WTC11 (cell line): Measurements from ENCODE around the gene RSRC1. TPM values are rescaled to one million over a fixed set of nuclear protein-coding genes. Genes with fewer than 3 reads are reported as not detected.

ENCODE experiments used
- ATAC-seq: fragments of 200-7000 bp; cut with Tn5 transposase; 2 replicates; pipeline ENCODE4 v1.10.0; 2021; ENCODE audit warnings: mild to moderate bottlenecking, moderate library complexity
- CTCF ChIA-PET: fragments of 300-600 bp; sonication (Branson Sonifier 250); formaldehyde crosslinking; loops from one replicate; lab custom pipeline; 2021; ENCODE audit warnings: antibody characterized with exemption; lab: Charles Lee
- POLR2A ChIA-PET: fragments of 350-600 bp; sonication (Branson Sonifier 250); formaldehyde crosslinking; loops from one replicate; lab custom pipeline; 2021; ENCODE audit warnings: antibody characterized with exemption; lab: Charles Lee
- DNase-seq: peaks from one replicate; pipeline ENCODE4 v3.0.0; 2021; ENCODE audit warnings: low spot score
- H3K27ac Mint-ChIP-seq: 2 replicates; pipeline ENCODE4 v1.8.0; 2021; ENCODE audit warnings: mixed read lengths
- H3K27me3 Mint-ChIP-seq: 2 replicates; pipeline ENCODE4 v1.8.0; 2021; ENCODE audit warnings: low read depth, mild to moderate bottlenecking, moderate library complexity, mixed read lengths
- H3K36me3 Mint-ChIP-seq: 2 replicates; pipeline ENCODE4 v1.8.0; 2021; ENCODE audit warnings: mixed read lengths
- H3K4me1 Mint-ChIP-seq: 2 replicates; pipeline ENCODE4 v1.8.0; 2022; ENCODE audit warnings: mixed read lengths
- H3K4me3 Mint-ChIP-seq: 2 replicates; pipeline ENCODE4 v1.8.0; 2021; ENCODE audit warnings: mild to moderate bottlenecking, moderate library complexity, mixed read lengths
- H3K9me3 Mint-ChIP-seq: 2 replicates; pipeline ENCODE4 v1.8.0; 2021; ENCODE audit warnings: mixed read lengths
- CBFB ChIP-seq: sonication (generic); formaldehyde crosslinking; IDR thresholded peaks from 2 replicates; pipeline ENCODE4 v1.8.1; 2022; ENCODE audit warnings: mild to moderate bottlenecking, low read depth, missing genetic modification reagents
- CREB1 ChIP-seq: sonication (generic); formaldehyde crosslinking; IDR thresholded peaks from 2 replicates; pipeline ENCODE4 v1.8.0; 2023; ENCODE audit warnings: mild to moderate bottlenecking, missing genetic modification reagents
- E2F5 ChIP-seq: sonication (generic); formaldehyde crosslinking; IDR thresholded peaks from 2 replicates; pipeline ENCODE4 v1.8.1; 2022; ENCODE audit warnings: mild to moderate bottlenecking, moderate library complexity, missing genetic modification reagents
- ESRRA ChIP-seq: sonication (generic); formaldehyde crosslinking; IDR thresholded peaks from 2 replicates; pipeline ENCODE4 v1.8.1; 2022; ENCODE audit warnings: mild to moderate bottlenecking, missing genetic modification reagents, borderline replicate concordance
- GABPB1 ChIP-seq: sonication (generic); formaldehyde crosslinking; IDR thresholded peaks from 2 replicates; pipeline ENCODE4 v1.8.1; 2023; ENCODE audit warnings: mild to moderate bottlenecking, missing genetic modification reagents
- JAZF1 ChIP-seq: fragments of 250-450 bp; sonication (Bioruptor Pico); IDR thresholded peaks from 2 replicates; pipeline ENCODE4 v1.9.0; 2021; ENCODE audit warnings: moderate library complexity, mild to moderate bottlenecking, inconsistent platforms
- JUN ChIP-seq: sonication (generic); formaldehyde crosslinking; IDR thresholded peaks from 2 replicates; pipeline ENCODE4 v1.8.0; 2023; ENCODE audit warnings: mild to moderate bottlenecking, missing genetic modification reagents
- MAX ChIP-seq: sonication (generic); formaldehyde crosslinking; IDR thresholded peaks from 2 replicates; pipeline ENCODE4 v1.8.0; 2022; ENCODE audit warnings: mild to moderate bottlenecking, missing genetic modification reagents
- MLX ChIP-seq: sonication (generic); formaldehyde crosslinking; IDR thresholded peaks from 2 replicates; pipeline ENCODE4 v1.8.1; 2023; ENCODE audit warnings: mild to moderate bottlenecking, missing genetic modification reagents, moderate library complexity
- NFATC4 ChIP-seq: fragments of 250-450 bp; sonication (Bioruptor Pico); IDR thresholded peaks from 2 replicates; pipeline ENCODE4 v1.9.0; 2021; ENCODE audit warnings: mild to moderate bottlenecking
- NFE2L1 ChIP-seq: sonication (generic); formaldehyde crosslinking; IDR thresholded peaks from 2 replicates; pipeline ENCODE4 v1.8.1; 2023; ENCODE audit warnings: missing genetic modification reagents
- NR2C2 ChIP-seq: sonication (generic); formaldehyde crosslinking; IDR thresholded peaks from 2 replicates; pipeline ENCODE4 v1.8.0; 2022; ENCODE audit warnings: mild to moderate bottlenecking, missing genetic modification reagents
- RELA ChIP-seq: sonication (generic); formaldehyde crosslinking; IDR thresholded peaks from 2 replicates; pipeline ENCODE4 v1.8.1; 2022; ENCODE audit warnings: missing genetic modification reagents, mild to moderate bottlenecking, borderline replicate concordance
- SMAD4 ChIP-seq: sonication (generic); formaldehyde crosslinking; IDR thresholded peaks from 2 replicates; pipeline ENCODE4 v1.8.0; 2022; ENCODE audit warnings: mild to moderate bottlenecking, missing genetic modification reagents
- SOX15 ChIP-seq: fragments of 250-450 bp; sonication (Bioruptor Pico); IDR thresholded peaks from 2 replicates; pipeline ENCODE4 v1.9.0; 2021; ENCODE audit warnings: mild to moderate bottlenecking
- TEAD4 ChIP-seq: sonication (generic); formaldehyde crosslinking; IDR thresholded peaks from 2 replicates; pipeline ENCODE4 v1.8.0; 2022; ENCODE audit warnings: mild to moderate bottlenecking, missing genetic modification reagents
- ZBTB21 ChIP-seq: sonication (generic); formaldehyde crosslinking; IDR thresholded peaks from 2 replicates; pipeline ENCODE4 v1.8.1; 2023; ENCODE audit warnings: mild to moderate bottlenecking, missing genetic modification reagents, borderline replicate concordance
- ZNF138 ChIP-seq: sonication (generic); formaldehyde crosslinking; conservative IDR thresholded peaks from 2 replicates; pipeline ENCODE4 v1.8.1; 2022; ENCODE audit warnings: mild to moderate bottlenecking, moderate library complexity, missing genetic modification reagents
- ZNF219 ChIP-seq: sonication (generic); formaldehyde crosslinking; IDR thresholded peaks from 2 replicates; pipeline ENCODE4 v1.8.0; 2023; ENCODE audit warnings: missing genetic modification reagents, mild to moderate bottlenecking, borderline replicate concordance
- ZNF416 ChIP-seq: fragments of 250-450 bp; sonication (Bioruptor Pico); IDR thresholded peaks from 2 replicates; pipeline ENCODE4 v1.9.0; 2021; ENCODE audit warnings: mild to moderate bottlenecking, inconsistent platforms
- ZNF532 ChIP-seq: fragments of 250-450 bp; sonication (Bioruptor Pico); IDR thresholded peaks from 2 replicates; pipeline ENCODE4 v1.9.0; 2021; ENCODE audit warnings: mild to moderate bottlenecking, borderline replicate concordance
- total RNA-seq: library from RNA; stranded (reverse); gene quantifications from 3 replicates; pipeline ENCODE4 v1.2.3, GENCODE V29; 2021
- TF ChIP-seq, protein P1 (sequence below): sonication (generic); formaldehyde crosslinking; IDR thresholded peaks from 2 replicates; pipeline ENCODE4 v1.8.0; 2022; ENCODE audit warnings: missing genetic modification reagents
- TF ChIP-seq, protein P2 (sequence below): sonication (generic); formaldehyde crosslinking; IDR thresholded peaks from 2 replicates; pipeline ENCODE4 v1.8.1; 2023; ENCODE audit warnings: mild to moderate bottlenecking, missing genetic modification reagents

Gene RSRC1
- total RNA-seq, 1 experiment from 2014 or later = 21.3 TPM

DNA sequence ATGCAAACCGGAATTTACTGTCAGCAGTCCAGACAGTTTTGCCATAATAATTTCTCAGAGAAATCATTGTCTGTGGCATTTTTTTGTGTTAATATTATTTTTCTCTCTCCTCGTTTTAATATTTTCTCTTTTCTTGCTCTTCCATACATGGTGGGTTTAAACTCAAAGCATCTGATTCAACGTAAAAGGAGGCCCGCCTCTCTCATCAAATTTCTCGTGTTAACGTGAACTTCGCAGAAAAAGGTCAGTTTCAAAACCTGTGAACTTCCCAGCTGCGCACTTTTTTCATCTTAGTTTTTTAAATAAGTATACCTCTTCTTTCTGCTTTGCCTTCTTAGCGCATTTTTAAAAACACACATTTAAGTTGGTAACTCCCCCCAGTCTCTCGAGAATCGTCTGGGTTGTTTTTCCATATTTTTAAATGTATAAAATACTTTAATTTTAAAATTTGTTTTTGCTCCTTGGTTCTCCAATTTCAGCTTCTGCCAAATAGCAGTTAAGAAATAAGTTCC lies 12.8 kb upstream of the RSRC1 start:
- no peaks in the 10 kb centered on the region for H3K9me3 Mint-ChIP-seq
- H3K36me3 Mint-ChIP-seq = no peaks in the 10 kb centered on the region
- POLR2A ChIA-PET = no interaction called here
- H3K27ac Mint-ChIP-seq = no peak overlapping the region
- H3K4me1 Mint-ChIP-seq = peaks cover 43% of the 10 kb centered on the region
- TF ChIP-seq SMAD4 (CRISPR knock-in tag) (no peak), MAX (no peak), CREB1 (CRISPR knock-in tag) (no peak), NFE2L1 (CRISPR knock-in tag) (no peak), ZNF532 (CRISPR knock-in tag) (no peak), ZNF416 (no peak), NR2C2 (CRISPR knock-in tag) (no peak), TEAD4 (CRISPR knock-in tag) (no peak), JUN (no peak), GABPB1 (CRISPR knock-in tag) (no peak), SOX15 (no peak), JAZF1 (CRISPR knock-in tag) (no peak), CBFB (CRISPR knock-in tag) (no peak), ZNF219 (CRISPR knock-in tag) (no peak), ZNF138 (CRISPR knock-in tag) (no peak)
- TF ChIP-seq, protein P1, sequence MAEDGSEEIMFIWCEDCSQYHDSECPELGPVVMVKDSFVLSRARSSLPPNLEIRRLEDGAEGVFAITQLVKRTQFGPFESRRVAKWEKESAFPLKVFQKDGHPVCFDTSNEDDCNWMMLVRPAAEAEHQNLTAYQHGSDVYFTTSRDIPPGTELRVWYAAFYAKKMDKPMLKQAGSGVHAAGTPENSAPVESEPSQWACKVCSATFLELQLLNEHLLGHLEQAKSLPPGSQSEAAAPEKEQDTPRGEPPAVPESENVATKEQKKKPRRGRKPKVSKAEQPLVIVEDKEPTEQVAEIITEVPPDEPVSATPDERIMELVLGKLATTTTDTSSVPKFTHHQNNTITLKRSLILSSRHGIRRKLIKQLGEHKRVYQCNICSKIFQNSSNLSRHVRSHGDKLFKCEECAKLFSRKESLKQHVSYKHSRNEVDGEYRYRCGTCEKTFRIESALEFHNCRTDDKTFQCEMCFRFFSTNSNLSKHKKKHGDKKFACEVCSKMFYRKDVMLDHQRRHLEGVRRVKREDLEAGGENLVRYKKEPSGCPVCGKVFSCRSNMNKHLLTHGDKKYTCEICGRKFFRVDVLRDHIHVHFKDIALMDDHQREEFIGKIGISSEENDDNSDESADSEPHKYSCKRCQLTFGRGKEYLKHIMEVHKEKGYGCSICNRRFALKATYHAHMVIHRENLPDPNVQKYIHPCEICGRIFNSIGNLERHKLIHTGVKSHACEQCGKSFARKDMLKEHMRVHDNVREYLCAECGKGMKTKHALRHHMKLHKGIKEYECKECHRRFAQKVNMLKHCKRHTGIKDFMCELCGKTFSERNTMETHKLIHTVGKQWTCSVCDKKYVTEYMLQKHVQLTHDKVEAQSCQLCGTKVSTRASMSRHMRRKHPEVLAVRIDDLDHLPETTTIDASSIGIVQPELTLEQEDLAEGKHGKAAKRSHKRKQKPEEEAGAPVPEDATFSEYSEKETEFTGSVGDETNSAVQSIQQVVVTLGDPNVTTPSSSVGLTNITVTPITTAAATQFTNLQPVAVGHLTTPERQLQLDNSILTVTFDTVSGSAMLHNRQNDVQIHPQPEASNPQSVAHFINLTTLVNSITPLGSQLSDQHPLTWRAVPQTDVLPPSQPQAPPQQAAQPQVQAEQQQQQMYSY = no peak
- H3K27me3 Mint-ChIP-seq = peaks cover 100% of the 10 kb centered on the region
- DNase-seq = no peak
- CTCF ChIA-PET = interaction anchor here (1.3 kb wide), 1 partner anchor 13 kb away, joined by 3 read pairs; no protein-coding TSS in a partner anchor
- peak overlapping the region; percentile 90 for H3K4me3 Mint-ChIP-seq
- ATAC-seq = no peak

- CTCF ChIA-PET = interaction anchor here (1.3 to 1.8 kb wide), 3 partner anchors 9 to 13 kb away, joined by 3 to 4 read pairs (median 3); partner anchors contain the start of gene RSRC1
- ATAC-seq = peak; percentile 67
- TF ChIP-seq RELA (CRISPR knock-in tag) = no peak
- TF ChIP-seq NFATC4 = no peak
- TF ChIP-seq MLX = no peak
- TF ChIP-seq, protein P2, sequence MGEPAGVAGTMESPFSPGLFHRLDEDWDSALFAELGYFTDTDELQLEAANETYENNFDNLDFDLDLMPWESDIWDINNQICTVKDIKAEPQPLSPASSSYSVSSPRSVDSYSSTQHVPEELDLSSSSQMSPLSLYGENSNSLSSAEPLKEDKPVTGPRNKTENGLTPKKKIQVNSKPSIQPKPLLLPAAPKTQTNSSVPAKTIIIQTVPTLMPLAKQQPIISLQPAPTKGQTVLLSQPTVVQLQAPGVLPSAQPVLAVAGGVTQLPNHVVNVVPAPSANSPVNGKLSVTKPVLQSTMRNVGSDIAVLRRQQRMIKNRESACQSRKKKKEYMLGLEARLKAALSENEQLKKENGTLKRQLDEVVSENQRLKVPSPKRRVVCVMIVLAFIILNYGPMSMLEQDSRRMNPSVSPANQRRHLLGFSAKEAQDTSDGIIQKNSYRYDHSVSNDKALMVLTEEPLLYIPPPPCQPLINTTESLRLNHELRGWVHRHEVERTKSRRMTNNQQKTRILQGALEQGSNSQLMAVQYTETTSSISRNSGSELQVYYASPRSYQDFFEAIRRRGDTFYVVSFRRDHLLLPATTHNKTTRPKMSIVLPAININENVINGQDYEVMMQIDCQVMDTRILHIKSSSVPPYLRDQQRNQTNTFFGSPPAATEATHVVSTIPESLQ (CRISPR knock-in tag) = no peak
- peak; percentile 56; the same call in 1 of the 2 replicates for TF ChIP-seq ESRRA (CRISPR knock-in tag)
- TF ChIP-seq E2F5 = no peak
- peak; percentile 87 for TF ChIP-seq ZBTB21 (CRISPR knock-in tag)
Measured at GRCh38 chr3:158097593-158098308, 12.1 kb upstream of the RSRC1 start.

More at GRCh38 chr3:158097593-158098308, 12.1 kb upstream of the RSRC1 start:
- Mint-ChIP-seq H3K9me3 (no peaks in the 10 kb centered on the region), H3K27me3 (peaks cover 100% of the 10 kb centered on the region), H3K4me3 (peak overlapping the region; percentile 90), H3K4me1 (peaks cover 50% of the 10 kb centered on the region), H3K36me3 (no peaks in the 10 kb centered on the region), H3K27ac (no peak overlapping the region)
- DNase-seq = peak; percentile 91
- POLR2A ChIA-PET = interaction anchor here (1.0 kb wide), 1 partner anchor 12 kb away, joined by 4 read pairs; the partner anchor contains the start of gene RSRC1
